SK-N-SH (cell line): ENCODE results near the gene EXD2.

Source experiments
- EP300 ChIP-seq, 2 experiments: IDR thresholded peaks; 2 replicates each; pipeline versions ENCODE4 v1.4.0 to v1.6.1; 2012; ENCODE audit warnings: borderline replicate concordance in 1 of 2, low read depth in 1 of 2, low read length in 1 of 2
- MEF2A ChIP-seq: IDR thresholded peaks from 2 replicates; pipeline ENCODE4 v1.4.0; 2012; ENCODE audit warnings: low read depth, borderline replicate concordance
- MXI1 ChIP-seq: IDR thresholded peaks from 2 replicates; pipeline ENCODE4 v1.6.1; 2012; ENCODE audit warnings: mild to moderate bottlenecking, low read depth, low read length, improper control_type of control experiment
- NRF1 ChIP-seq: IDR thresholded peaks from 2 replicates; pipeline ENCODE4 v1.6.1; 2012; ENCODE audit warnings: low read depth, mild to moderate bottlenecking, low read length
- POLR2AphosphoS5 ChIP-seq: IDR thresholded peaks from 2 replicates; pipeline ENCODE4 v1.6.1; 2012; ENCODE audit warnings: low read depth, low read length
- RCOR1 ChIP-seq: fragments of 150-350 bp; IDR thresholded peaks from 2 replicates; pipeline ENCODE4 v1.6.1; 2017; ENCODE audit warnings: antibody characterized with exemption, low read length
- RFX5 ChIP-seq: IDR thresholded peaks from 2 replicates; pipeline ENCODE4 v1.6.1; 2012; ENCODE audit warnings: mild to moderate bottlenecking, improper control_type of control experiment, low read length
- SMC3 ChIP-seq: IDR thresholded peaks from 2 replicates; pipeline ENCODE4 v1.6.1; 2012; ENCODE audit warnings: low read depth, low read length, improper control_type of control experiment
- TAF1 ChIP-seq: IDR thresholded peaks from 2 replicates; pipeline ENCODE4 v1.6.1; 2012; ENCODE audit warnings: low read depth, mild to moderate bottlenecking, low read length, moderate library complexity, borderline replicate concordance
- TF ChIP-seq, protein P1 (sequence below): IDR thresholded peaks from 2 replicates; pipeline ENCODE4 v1.4.0; 2012; ENCODE audit warnings: low read depth, borderline replicate concordance
- TF ChIP-seq, protein P2 (sequence below): fragments of 200-600 bp; sonication (generic); IDR thresholded peaks from 2 replicates; pipeline ENCODE4 v1.6.1; 2017; ENCODE audit warnings: antibody characterized with exemption, mild to moderate bottlenecking, moderate library complexity
- TF ChIP-seq, protein P3 (sequence below): IDR thresholded peaks from 2 replicates; pipeline ENCODE4 v1.4.0; 2012; ENCODE audit warnings: low read depth, borderline replicate concordance
- TF ChIP-seq, protein P4 (sequence below): IDR thresholded peaks from 2 replicates; pipeline ENCODE4 v1.6.1; 2012; ENCODE audit warnings: mild to moderate bottlenecking, low read depth, low read length, moderate library complexity
- TF ChIP-seq, protein P5 (sequence below): IDR thresholded peaks from 2 replicates; pipeline ENCODE4; 2012

DNA sequence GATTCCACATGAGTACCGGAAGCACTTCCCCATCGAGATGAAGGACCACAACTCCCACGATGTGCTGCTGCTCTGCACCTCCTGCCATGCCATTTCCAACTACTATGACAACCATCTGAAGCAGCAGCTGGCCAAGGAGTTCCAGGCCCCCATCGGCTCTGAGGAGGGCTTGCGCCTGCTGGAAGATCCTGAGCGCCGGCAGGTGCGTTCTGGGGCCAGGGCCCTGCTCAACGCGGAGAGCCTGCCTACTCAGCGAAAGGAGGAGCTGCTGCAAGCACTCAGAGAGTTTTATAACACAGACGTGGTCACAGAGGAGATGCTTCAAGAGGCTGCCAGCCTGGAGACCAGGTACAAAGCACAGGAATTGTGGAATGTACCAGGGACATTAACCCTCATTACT lies 46.3 kb downstream of the EXD2 start:
- no peak for TF ChIP-seq POLR2AphosphoS5
- TF ChIP-seq RCOR1 = no peak
- TF ChIP-seq, protein P1, sequence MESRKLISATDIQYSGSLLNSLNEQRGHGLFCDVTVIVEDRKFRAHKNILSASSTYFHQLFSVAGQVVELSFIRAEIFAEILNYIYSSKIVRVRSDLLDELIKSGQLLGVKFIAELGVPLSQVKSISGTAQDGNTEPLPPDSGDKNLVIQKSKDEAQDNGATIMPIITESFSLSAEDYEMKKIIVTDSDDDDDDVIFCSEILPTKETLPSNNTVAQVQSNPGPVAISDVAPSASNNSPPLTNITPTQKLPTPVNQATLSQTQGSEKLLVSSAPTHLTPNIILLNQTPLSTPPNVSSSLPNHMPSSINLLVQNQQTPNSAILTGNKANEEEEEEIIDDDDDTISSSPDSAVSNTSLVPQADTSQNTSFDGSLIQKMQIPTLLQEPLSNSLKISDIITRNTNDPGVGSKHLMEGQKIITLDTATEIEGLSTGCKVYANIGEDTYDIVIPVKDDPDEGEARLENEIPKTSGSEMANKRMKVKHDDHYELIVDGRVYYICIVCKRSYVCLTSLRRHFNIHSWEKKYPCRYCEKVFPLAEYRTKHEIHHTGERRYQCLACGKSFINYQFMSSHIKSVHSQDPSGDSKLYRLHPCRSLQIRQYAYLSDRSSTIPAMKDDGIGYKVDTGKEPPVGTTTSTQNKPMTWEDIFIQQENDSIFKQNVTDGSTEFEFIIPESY = no peak
- TF ChIP-seq, protein P2, sequence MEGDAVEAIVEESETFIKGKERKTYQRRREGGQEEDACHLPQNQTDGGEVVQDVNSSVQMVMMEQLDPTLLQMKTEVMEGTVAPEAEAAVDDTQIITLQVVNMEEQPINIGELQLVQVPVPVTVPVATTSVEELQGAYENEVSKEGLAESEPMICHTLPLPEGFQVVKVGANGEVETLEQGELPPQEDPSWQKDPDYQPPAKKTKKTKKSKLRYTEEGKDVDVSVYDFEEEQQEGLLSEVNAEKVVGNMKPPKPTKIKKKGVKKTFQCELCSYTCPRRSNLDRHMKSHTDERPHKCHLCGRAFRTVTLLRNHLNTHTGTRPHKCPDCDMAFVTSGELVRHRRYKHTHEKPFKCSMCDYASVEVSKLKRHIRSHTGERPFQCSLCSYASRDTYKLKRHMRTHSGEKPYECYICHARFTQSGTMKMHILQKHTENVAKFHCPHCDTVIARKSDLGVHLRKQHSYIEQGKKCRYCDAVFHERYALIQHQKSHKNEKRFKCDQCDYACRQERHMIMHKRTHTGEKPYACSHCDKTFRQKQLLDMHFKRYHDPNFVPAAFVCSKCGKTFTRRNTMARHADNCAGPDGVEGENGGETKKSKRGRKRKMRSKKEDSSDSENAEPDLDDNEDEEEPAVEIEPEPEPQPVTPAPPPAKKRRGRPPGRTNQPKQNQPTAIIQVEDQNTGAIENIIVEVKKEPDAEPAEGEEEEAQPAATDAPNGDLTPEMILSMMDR = no peak
- no peak for TF ChIP-seq EP300 (IDR thresholded peaks at IDR 0.05; ENCODE audit: borderline replicate concordance in 1 of 2, low read depth in 1 of 2, low read length in 1 of 2)
- TF ChIP-seq NRF1 = no peak
- TF ChIP-seq, protein P3, sequence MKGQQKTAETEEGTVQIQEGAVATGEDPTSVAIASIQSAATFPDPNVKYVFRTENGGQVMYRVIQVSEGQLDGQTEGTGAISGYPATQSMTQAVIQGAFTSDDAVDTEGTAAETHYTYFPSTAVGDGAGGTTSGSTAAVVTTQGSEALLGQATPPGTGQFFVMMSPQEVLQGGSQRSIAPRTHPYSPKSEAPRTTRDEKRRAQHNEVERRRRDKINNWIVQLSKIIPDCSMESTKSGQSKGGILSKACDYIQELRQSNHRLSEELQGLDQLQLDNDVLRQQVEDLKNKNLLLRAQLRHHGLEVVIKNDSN = no peak
- TF ChIP-seq MEF2A = no peak
- no peak for TF ChIP-seq RFX5
- TF ChIP-seq TAF1 = no peak
- TF ChIP-seq MXI1 = no peak
- TF ChIP-seq, protein P4, sequence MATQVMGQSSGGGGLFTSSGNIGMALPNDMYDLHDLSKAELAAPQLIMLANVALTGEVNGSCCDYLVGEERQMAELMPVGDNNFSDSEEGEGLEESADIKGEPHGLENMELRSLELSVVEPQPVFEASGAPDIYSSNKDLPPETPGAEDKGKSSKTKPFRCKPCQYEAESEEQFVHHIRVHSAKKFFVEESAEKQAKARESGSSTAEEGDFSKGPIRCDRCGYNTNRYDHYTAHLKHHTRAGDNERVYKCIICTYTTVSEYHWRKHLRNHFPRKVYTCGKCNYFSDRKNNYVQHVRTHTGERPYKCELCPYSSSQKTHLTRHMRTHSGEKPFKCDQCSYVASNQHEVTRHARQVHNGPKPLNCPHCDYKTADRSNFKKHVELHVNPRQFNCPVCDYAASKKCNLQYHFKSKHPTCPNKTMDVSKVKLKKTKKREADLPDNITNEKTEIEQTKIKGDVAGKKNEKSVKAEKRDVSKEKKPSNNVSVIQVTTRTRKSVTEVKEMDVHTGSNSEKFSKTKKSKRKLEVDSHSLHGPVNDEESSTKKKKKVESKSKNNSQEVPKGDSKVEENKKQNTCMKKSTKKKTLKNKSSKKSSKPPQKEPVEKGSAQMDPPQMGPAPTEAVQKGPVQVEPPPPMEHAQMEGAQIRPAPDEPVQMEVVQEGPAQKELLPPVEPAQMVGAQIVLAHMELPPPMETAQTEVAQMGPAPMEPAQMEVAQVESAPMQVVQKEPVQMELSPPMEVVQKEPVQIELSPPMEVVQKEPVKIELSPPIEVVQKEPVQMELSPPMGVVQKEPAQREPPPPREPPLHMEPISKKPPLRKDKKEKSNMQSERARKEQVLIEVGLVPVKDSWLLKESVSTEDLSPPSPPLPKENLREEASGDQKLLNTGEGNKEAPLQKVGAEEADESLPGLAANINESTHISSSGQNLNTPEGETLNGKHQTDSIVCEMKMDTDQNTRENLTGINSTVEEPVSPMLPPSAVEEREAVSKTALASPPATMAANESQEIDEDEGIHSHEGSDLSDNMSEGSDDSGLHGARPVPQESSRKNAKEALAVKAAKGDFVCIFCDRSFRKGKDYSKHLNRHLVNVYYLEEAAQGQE = no peak
- TF ChIP-seq, protein P5, sequence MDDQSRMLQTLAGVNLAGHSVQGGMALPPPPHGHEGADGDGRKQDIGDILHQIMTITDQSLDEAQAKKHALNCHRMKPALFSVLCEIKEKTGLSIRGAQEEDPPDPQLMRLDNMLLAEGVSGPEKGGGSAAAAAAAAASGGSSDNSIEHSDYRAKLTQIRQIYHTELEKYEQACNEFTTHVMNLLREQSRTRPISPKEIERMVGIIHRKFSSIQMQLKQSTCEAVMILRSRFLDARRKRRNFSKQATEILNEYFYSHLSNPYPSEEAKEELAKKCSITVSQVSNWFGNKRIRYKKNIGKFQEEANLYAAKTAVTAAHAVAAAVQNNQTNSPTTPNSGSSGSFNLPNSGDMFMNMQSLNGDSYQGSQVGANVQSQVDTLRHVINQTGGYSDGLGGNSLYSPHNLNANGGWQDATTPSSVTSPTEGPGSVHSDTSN = no peak
- no peak for TF ChIP-seq SMC3
